D721Med (cell line): ENCODE data around the gene ISL2.
"Not testable (repeated sequence)": the region's sequence is repeated elsewhere in the genome, so short reads cannot be mapped to it uniquely, and the experiment has no call there.

Source experiments
- DNase-seq: peaks from one replicate; pipeline ENCODE4 v3.0.0; 2011; ENCODE audit warnings: low spot score; ENCODE audit not compliant: insufficient read length
- FAIRE-seq: peaks from 2 replicates; lab custom pipeline; 2011; peaks lifted over from hg19 to GRCh38; lab: Jason Lieb, UNC
- TF ChIP-seq, protein P1 (sequence below): IDR thresholded peaks from 2 replicates; pipeline ENCODE4 v1.5.1; 2012; ENCODE audit warnings: mild to moderate bottlenecking, control low read depth; ENCODE audit not compliant: insufficient read depth; ENCODE audit errors: missing control alignments

ISL2 gene

DNA sequence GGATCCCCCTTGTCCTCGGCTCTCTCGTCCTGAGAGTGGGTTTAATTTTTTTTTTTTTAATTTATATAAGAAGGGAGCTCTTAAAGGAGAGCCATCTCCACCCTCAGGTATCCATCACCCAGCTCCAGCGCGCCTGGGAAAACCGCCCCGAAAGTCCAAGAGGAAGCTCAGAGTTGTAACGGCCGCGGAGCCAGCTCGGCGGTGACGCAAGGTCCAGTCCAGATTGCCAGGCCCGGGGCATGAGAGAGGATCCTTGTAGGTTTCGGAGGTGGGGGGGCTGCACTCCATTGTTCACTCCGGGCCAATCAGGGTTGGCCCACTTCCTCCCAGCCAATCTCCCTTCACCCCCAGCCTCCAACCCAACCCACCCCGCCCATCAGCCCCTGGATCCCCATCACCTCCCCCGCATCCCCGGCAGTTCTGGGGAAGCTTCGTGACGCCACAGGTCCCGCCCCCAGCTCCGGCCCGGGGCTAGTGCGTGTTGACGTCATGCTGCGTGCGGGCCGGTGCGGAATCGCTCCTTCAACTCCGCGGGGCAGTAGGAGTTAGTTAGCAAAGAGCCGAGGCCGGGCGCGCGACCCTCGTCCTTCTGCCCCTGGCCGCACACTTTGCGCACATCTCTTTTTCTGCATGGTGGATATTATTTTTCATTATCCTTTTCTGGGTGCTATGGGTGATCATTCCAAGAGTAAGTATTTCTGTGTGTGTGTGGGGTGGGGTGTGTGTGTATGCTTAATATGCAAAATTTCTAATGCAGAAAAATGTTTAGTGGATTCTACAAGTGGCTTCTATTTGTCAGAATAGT lies at the start of gene ISL2:
ISL2 (plus strand) TSS at position 520 of the 805 bp plus-strand sequence; CDS start at position 631, 111 bp downstream.
- FAIRE-seq, result no peak
- peak; percentile 93 for DNase-seq

DNA sequence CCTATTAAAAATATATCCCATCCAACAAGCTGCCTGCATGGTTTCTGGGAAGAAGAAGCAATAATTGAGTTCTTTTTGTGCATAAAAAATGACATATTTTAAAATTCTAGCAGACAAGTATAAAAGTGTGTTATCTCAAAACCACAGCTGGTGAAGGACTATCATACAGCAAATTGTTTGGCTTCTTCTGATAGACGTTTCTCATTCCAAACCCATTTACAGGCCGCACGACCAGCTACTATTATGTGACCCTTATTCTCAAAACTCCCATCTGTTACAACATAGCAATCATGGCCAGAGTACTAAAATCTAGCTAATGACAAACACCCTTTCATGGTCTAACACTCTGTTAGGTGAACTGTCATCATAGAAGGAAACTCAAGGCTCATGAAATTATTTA lies 47.0 kb upstream of the ISL2 start:
- TF ChIP-seq, protein P1, sequence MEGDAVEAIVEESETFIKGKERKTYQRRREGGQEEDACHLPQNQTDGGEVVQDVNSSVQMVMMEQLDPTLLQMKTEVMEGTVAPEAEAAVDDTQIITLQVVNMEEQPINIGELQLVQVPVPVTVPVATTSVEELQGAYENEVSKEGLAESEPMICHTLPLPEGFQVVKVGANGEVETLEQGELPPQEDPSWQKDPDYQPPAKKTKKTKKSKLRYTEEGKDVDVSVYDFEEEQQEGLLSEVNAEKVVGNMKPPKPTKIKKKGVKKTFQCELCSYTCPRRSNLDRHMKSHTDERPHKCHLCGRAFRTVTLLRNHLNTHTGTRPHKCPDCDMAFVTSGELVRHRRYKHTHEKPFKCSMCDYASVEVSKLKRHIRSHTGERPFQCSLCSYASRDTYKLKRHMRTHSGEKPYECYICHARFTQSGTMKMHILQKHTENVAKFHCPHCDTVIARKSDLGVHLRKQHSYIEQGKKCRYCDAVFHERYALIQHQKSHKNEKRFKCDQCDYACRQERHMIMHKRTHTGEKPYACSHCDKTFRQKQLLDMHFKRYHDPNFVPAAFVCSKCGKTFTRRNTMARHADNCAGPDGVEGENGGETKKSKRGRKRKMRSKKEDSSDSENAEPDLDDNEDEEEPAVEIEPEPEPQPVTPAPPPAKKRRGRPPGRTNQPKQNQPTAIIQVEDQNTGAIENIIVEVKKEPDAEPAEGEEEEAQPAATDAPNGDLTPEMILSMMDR, result no peak
- FAIRE-seq, result no peak
- no peak for DNase-seq

More for the DNA sequence above, at the start of gene ISL2:
- TF ChIP-seq, protein P1, result no peak

DNA sequence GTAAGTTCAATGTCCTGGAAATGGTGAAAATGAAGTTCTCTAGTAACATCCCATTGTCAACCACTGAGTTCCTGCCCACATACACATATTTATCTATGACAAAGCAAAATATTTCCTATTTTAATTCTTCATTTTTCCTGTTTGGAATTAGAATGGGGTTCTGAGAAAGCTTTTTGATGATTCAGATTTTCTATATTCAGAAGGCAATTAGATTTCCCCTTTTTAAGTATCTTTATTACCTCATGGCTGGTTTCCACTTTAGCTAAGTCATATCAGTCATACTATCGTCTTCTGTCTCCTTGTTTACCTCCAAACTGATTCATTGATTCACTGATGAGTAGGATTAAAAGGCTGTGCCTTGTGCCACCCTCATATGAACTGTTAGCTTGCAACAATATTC lies 43.2 kb upstream of the ISL2 start:
- TF ChIP-seq, protein P1, result no peak
- no peak for FAIRE-seq
- no peak for DNase-seq

DNA sequence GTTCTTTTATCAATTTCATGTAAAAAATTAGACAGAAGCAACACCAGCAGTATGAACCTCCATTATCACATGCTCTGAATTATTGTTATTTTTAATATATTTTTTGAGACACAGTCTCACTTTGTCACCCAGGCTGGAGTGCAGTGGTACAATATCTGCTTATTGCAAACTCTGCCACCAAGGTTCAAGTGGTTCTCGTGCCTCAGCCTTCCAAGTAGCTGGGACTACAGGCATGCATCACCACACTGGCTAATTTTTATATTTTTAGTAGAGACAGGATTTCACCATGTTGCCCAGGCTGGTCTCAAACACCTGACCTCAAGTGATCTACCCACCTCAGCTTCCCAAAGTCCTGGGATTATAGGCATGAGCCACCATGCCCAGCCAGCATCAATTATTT lies 42.1 kb upstream of the ISL2 start:
- not testable (repeated sequence) for FAIRE-seq, DNase-seq

DNA sequence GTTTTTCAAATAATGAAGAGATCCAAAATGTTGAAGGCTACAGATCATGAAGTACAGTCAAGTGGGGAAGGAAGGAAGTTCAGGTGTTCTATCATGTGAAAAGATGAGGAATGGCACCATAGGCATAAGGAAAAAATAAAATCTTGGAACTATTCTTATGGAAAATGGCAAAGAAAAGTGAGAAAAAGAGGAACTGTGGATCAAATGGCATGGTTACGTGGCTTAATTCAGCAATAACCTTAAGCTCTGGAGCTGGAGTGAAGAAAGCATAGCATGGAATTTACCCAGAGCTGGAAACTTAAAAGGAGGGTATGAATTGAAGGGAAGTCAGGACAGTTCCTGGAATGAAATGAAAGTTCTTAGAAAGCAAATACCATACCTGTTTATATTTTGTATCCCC lies 39.7 kb upstream of the ISL2 start:
- no peak for FAIRE-seq
- no peak for DNase-seq
- TF ChIP-seq, protein P1, result no peak

DNA sequence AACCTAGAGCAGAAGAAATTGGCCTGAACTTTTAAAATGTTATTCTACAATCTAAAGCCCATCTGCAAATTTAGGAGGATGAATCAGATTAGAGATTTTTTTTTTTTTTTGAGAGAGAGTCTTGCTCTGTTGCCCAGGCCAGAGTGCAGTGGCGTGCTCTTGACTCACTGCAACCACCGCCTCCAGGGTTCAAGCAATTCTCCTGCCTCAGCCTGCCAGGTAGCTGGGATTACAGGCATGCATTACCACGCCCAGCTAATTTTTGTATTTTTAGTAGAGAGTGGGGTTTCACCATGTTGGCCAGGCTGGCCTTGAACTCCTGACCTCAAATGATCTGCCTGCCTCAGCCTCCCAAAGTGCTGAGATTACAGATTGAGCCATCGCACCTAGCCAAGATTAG lies 38.6 kb upstream of the ISL2 start:
- not testable (repeated sequence) for FAIRE-seq, DNase-seq

DNA sequence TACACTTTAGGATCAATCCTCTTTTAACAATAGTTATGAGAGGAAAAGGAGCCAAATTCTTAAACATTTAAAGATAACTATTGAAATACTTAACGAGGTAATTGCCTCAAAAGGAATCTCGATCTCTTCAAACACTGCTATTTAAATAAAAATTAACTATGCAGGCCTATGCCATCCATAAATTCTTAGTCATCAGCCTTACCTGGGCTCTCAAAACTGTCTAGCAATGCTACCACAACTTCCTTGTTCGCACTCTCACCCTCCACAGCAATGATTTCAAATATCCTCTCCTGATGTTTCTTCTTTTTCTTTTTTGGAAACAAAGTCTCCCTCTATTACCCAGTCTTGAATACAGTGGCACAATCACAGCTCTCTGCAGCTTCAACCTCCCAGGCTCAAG lies 37.6 kb upstream of the ISL2 start:
- TF ChIP-seq, protein P1, result no peak
- no peak for FAIRE-seq
- no peak for DNase-seq

DNA sequence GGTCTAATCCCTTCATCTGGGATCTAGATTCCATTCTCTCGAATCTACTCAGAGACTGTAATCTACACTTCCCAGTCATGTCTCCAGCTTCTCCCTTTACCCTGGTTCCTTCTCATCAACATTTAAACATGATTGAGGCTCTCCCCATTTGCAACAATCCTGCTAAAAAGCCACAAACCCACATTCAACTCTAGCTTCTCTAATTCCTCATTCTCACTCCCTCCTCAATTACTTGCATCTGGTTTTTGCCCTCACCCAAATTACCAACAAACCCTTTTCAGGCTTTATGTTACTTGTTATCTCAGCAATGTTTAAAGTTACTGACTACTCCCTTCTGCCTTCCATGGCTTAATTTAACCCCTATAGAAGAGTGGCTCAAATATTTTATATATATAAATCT lies 36.8 kb upstream of the ISL2 start:
- FAIRE-seq, result no peak
- no peak for DNase-seq
- TF ChIP-seq, protein P1, result no peak
